ENCODE measurements around the gene SEPTIN2. TPM values are rescaled to one million over a fixed set of nuclear protein-coding genes. Genes with fewer than 3 reads are reported as not detected.
A peak's percentile ranks its signal among the peaks of the same experiment; 100 is the strongest.

Gene SEPTIN2
- total RNA-seq, 3 donors from 2014 or later = 298 to 321 (median 299) TPM

- intact Hi-C loops (cut with DNase I; ENCODE audit: low total_unique reads) = no loop called here
- Histone ChIP-seq H3K36me3 (no peaks in the 10 kb centered on the region), H3K27ac (no peak overlapping the region), H3K9me3 (no peaks in the 10 kb centered on the region), H3K4me3 (no peak overlapping the region), H3K27me3 (no peaks in the 10 kb centered on the region), H3K4me1 (no peaks in the 10 kb centered on the region)
- TF ChIP-seq POLR2A (IDR thresholded peaks at IDR 0.05) = no peak
- no peak for TF ChIP-seq CTCF (IDR thresholded peaks at IDR 0.05)
- TF ChIP-seq POLR2AphosphoS5 (IDR thresholded peaks at IDR 0.05) = no peak
- no peak for DNase-seq (ENCODE audit: low spot score in 2 of 2)
These were observed 9.1 kb downstream of the SEPTIN2 start for GRCh38 chr2:241324775-241325174.

GRCh38 chr2:241325257-241325656 lies 9.5 kb downstream of the SEPTIN2 start:
- H3K4me1 ChIP-seq = no peaks in the 10 kb centered on the region
- no peak for DNase-seq (ENCODE audit: low spot score in 2 of 2)
- TF ChIP-seq POLR2AphosphoS5 (IDR thresholded peaks at IDR 0.05) = no peak
- TF ChIP-seq POLR2A (IDR thresholded peaks at IDR 0.05) = no peak
- TF ChIP-seq CTCF (IDR thresholded peaks at IDR 0.05) = no peak
- no peak overlapping the region for H3K27ac ChIP-seq
- H3K4me3 ChIP-seq = no peak overlapping the region
- H3K27me3 ChIP-seq = no peaks in the 10 kb centered on the region
- intact Hi-C loops (cut with DNase I; ENCODE audit: low total_unique reads) = no loop called here
- no peaks in the 10 kb centered on the region for H3K36me3 ChIP-seq
- no peaks in the 10 kb centered on the region for H3K9me3 ChIP-seq

- intact Hi-C loops (cut with DNase I; ENCODE audit: low total_unique reads) = no loop called here
- no peak for DNase-seq (ENCODE audit: low spot score in 2 of 2)
- TF ChIP-seq POLR2AphosphoS5 (IDR thresholded peaks at IDR 0.05) (no peak), CTCF (IDR thresholded peaks at IDR 0.05) (no peak), POLR2A (IDR thresholded peaks at IDR 0.05) (no peak)
- H3K4me1 ChIP-seq = no peaks in the 10 kb centered on the region
- no peak overlapping the region for H3K4me3 ChIP-seq
- no peaks in the 10 kb centered on the region for H3K27me3 ChIP-seq
- H3K27ac ChIP-seq = peak overlapping the region; percentile 8 to 21
- no peaks in the 10 kb centered on the region for H3K9me3 ChIP-seq
- H3K36me3 ChIP-seq = no peaks in the 10 kb centered on the region
These were observed 14.2 kb downstream of the SEPTIN2 start for GRCh38 chr2:241329669-241330615.

- no peaks in the 10 kb centered on the region for H3K36me3 ChIP-seq
- H3K4me1 ChIP-seq = no peaks in the 10 kb centered on the region
- DNase-seq (ENCODE audit: low spot score in 2 of 2) = no peak
- H3K27ac ChIP-seq = no peak overlapping the region
- TF ChIP-seq CTCF (IDR thresholded peaks at IDR 0.05) = no peak
- TF ChIP-seq POLR2AphosphoS5 (IDR thresholded peaks at IDR 0.05) = no peak
- no peak for TF ChIP-seq POLR2A (IDR thresholded peaks at IDR 0.05)
- no peaks in the 10 kb centered on the region for H3K9me3 ChIP-seq
- H3K27me3 ChIP-seq = no peaks in the 10 kb centered on the region
- H3K4me3 ChIP-seq = no peak overlapping the region
- intact Hi-C loops (cut with DNase I; ENCODE audit: low total_unique reads) = no loop called here
These were observed 14.9 kb downstream of the SEPTIN2 start for GRCh38 chr2:241330616-241330981.

- no peaks in the 10 kb centered on the region for H3K4me1 ChIP-seq
- no peak for TF ChIP-seq CTCF (IDR thresholded peaks at IDR 0.05)
- TF ChIP-seq POLR2AphosphoS5 (IDR thresholded peaks at IDR 0.05) = no peak
- no peak for TF ChIP-seq POLR2A (IDR thresholded peaks at IDR 0.05)
- DNase-seq (ENCODE audit: low spot score in 2 of 2) = no peak
- H3K4me3 ChIP-seq = no peak overlapping the region
- no peaks in the 10 kb centered on the region for H3K36me3 ChIP-seq
- intact Hi-C loops (cut with DNase I; ENCODE audit: low total_unique reads) = no loop called here
- H3K27me3 ChIP-seq = no peaks in the 10 kb centered on the region
- no peak overlapping the region for H3K27ac ChIP-seq
- no peaks in the 10 kb centered on the region for H3K9me3 ChIP-seq
These were observed 19.1 kb downstream of the SEPTIN2 start for GRCh38 chr2:241334813-241335212.

Measured in breast epithelium (tissue), 4 donors.